Activated CD4-positive, alpha-beta T cell treated with anti-CD3 and anti-CD28 coated beads, Interleukin-2, Interleukin-6, amounts not matched to agents 100 ng/mL and 50 ng/mL, durations not matched to agents 16 hours and 8 hours (primary cell): ENCODE results near the gene IL1RAPL1.

Source experiments
- DNase-seq: peaks from one replicate; pipeline ENCODE4 v3.0.0-alpha.2; 2020

Gene IL1RAPL1

GRCh38 chrX:29547877-29548276 is 960.6 kb downstream of the IL1RAPL1 start:
- DNase-seq, result no peak

GRCh38 chrX:29553542-29553941 is 966.3 kb downstream of the IL1RAPL1 start:
- no peak for DNase-seq

- DNase-seq, result peak; percentile 23
Observed at GRCh38 chrX:29555465-29556091, 968.3 kb downstream of the IL1RAPL1 start.

GRCh38 chrX:29560065-29560464 is 972.8 kb downstream of the IL1RAPL1 start:
- DNase-seq, result no peak

- no peak for DNase-seq
Observed at GRCh38 chrX:29561417-29561816, 974.2 kb downstream of the IL1RAPL1 start.

- DNase-seq, result no peak
Observed at GRCh38 chrX:29580560-29580959, 993.3 kb downstream of the IL1RAPL1 start.

GRCh38 chrX:29581223-29581622 is 994.0 kb downstream of the IL1RAPL1 start:
- no peak for DNase-seq

- DNase-seq, result no peak
Observed at GRCh38 chrX:29587107-29587506, 999.9 kb downstream of the IL1RAPL1 start.

GRCh38 chrX:29590921-29591320 is 1003.7 kb downstream of the IL1RAPL1 start:
- no peak for DNase-seq

- no peak for DNase-seq
Observed at GRCh38 chrX:29604381-29604780, 1017.1 kb downstream of the IL1RAPL1 start.

GRCh38 chrX:29617276-29617675 is 1030.0 kb downstream of the IL1RAPL1 start:
- no peak for DNase-seq

GRCh38 chrX:29617725-29618124 is 1030.5 kb downstream of the IL1RAPL1 start:
- no peak for DNase-seq

GRCh38 chrX:29627833-29628232 is 1040.6 kb downstream of the IL1RAPL1 start:
- no peak for DNase-seq

- no peak for DNase-seq
Observed at GRCh38 chrX:29634516-29634915, 1047.3 kb downstream of the IL1RAPL1 start.

GRCh38 chrX:29636331-29636730 is 1049.1 kb downstream of the IL1RAPL1 start:
- DNase-seq, result no peak

- no peak for DNase-seq
Observed at GRCh38 chrX:29640106-29640505, 1052.9 kb downstream of the IL1RAPL1 start.

- no peak for DNase-seq
Observed at GRCh38 chrX:29641461-29641860, 1054.2 kb downstream of the IL1RAPL1 start.

- no peak for DNase-seq
Observed at GRCh38 chrX:29643181-29643580, 1055.9 kb downstream of the IL1RAPL1 start.

GRCh38 chrX:29648161-29648560 is 1060.9 kb downstream of the IL1RAPL1 start:
- no peak for DNase-seq

GRCh38 chrX:29652484-29652883 is 1065.2 kb downstream of the IL1RAPL1 start:
- DNase-seq, result no peak

- no peak for DNase-seq
Observed at GRCh38 chrX:29653721-29654120, 1066.5 kb downstream of the IL1RAPL1 start.

GRCh38 chrX:29659911-29660310 is 1072.7 kb downstream of the IL1RAPL1 start:
- DNase-seq, result no peak

- DNase-seq, result no peak
Observed at GRCh38 chrX:29661290-29661689, 1074.0 kb downstream of the IL1RAPL1 start.

- DNase-seq, result no peak
Observed at GRCh38 chrX:29662101-29662500, 1074.9 kb downstream of the IL1RAPL1 start.

GRCh38 chrX:29662759-29663503 is 1075.7 kb downstream of the IL1RAPL1 start:
- peak; percentile 6 for DNase-seq
